BJ (cell line): ENCODE measurements around the gene RIMBP2. TPM values are rescaled to one million over a fixed set of nuclear protein-coding genes. Genes with fewer than 3 reads are reported as not detected.

Source experiments
- CTCF ChIA-PET: fragments of 350-600 bp; formaldehyde crosslinking; extraction: SDS; loops from one replicate; lab custom pipeline; 2021; ENCODE audit warnings: antibody characterized with exemption, inconsistent platforms; lab: Yijun Ruan, JAX
- POLR2A ChIA-PET: fragments of 300-600 bp; sonication (Branson Sonifier 250); formaldehyde crosslinking; extraction: SDS; loops from one replicate; lab custom pipeline; 2021; ENCODE audit warnings: antibody characterized with exemption; lab: Charles Lee
- DNase-seq: peaks from one replicate; pipeline ENCODE4 v3.0.0-alpha.2; 2011; ENCODE audit warnings: low read depth
- H3K27me3 ChIP-seq: 2 replicates; pipeline ENCODE4 v1.6.0; 2011; ENCODE audit warnings: low read length; ENCODE audit not compliant: control insufficient read depth, insufficient read depth
- H3K36me3 ChIP-seq: 2 replicates; pipeline ENCODE4 v1.5.1; 2011; ENCODE audit warnings: low read length; ENCODE audit not compliant: control insufficient read depth, insufficient read depth
- H3K4me3 ChIP-seq: 2 replicates; pipeline ENCODE4 v1.5.1; 2011; ENCODE audit warnings: low read depth, mild to moderate bottlenecking, control low read depth, low read length
- polyA plus RNA-seq: library from polyadenylated mRNA; depleted of rRNA; stranded (reverse); fragments of >200 nt; gene quantifications from 2 replicates; pipeline ENCODE4 v1.2.3, GENCODE V29; 2011
- TF ChIP-seq, protein P1 (sequence below): IDR thresholded peaks from 2 replicates; pipeline ENCODE4 v1.5.1; 2011; ENCODE audit warnings: low read depth, mild to moderate bottlenecking, control low read depth, inconsistent platforms, low read length, moderate library complexity; ENCODE audit not compliant: insufficient read depth

RIMBP2 gene
- polyA plus RNA-seq, 1 experiment: 0.05 TPM

DNA sequence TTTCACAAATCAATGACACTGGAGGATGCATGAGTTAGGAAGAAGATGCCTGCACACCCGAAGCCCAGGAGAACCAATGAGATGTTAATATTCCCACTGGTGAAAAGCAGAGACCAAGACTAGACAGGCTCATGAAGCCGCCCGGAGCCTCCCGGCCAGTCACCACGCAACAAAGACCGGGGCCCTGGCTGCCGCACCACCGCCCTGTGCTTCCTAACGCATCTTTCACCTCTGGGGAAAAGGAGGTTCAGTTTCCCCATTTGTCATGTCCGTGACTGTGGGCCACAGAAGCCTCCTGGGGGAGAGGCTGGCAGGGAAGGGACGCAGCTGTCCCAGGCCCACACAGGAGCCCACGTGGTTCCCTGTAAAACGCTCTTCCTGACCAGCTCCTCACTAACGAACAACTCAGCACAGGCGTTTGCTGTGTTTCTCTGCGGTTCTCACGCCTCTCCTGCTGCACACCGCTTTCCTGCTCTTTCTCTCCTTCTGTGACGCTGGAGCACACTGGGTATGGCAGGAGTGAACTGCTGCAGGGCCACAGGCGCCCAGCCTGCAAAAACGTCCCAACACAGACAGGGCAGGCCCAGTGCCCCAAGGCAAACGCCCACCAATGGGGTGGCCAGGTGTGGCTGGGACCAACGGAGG, 10.8 kb downstream of the RIMBP2 start:
- no peaks in the 10 kb centered on the region for H3K36me3 ChIP-seq
- no peak overlapping the region for H3K4me3 ChIP-seq
- DNase-seq: no peak
- ChIA-PET POLR2A (no interaction called here), CTCF (no interaction called here)
- TF ChIP-seq, protein P1, sequence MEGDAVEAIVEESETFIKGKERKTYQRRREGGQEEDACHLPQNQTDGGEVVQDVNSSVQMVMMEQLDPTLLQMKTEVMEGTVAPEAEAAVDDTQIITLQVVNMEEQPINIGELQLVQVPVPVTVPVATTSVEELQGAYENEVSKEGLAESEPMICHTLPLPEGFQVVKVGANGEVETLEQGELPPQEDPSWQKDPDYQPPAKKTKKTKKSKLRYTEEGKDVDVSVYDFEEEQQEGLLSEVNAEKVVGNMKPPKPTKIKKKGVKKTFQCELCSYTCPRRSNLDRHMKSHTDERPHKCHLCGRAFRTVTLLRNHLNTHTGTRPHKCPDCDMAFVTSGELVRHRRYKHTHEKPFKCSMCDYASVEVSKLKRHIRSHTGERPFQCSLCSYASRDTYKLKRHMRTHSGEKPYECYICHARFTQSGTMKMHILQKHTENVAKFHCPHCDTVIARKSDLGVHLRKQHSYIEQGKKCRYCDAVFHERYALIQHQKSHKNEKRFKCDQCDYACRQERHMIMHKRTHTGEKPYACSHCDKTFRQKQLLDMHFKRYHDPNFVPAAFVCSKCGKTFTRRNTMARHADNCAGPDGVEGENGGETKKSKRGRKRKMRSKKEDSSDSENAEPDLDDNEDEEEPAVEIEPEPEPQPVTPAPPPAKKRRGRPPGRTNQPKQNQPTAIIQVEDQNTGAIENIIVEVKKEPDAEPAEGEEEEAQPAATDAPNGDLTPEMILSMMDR: no peak
- no peaks in the 10 kb centered on the region for H3K27me3 ChIP-seq

DNA sequence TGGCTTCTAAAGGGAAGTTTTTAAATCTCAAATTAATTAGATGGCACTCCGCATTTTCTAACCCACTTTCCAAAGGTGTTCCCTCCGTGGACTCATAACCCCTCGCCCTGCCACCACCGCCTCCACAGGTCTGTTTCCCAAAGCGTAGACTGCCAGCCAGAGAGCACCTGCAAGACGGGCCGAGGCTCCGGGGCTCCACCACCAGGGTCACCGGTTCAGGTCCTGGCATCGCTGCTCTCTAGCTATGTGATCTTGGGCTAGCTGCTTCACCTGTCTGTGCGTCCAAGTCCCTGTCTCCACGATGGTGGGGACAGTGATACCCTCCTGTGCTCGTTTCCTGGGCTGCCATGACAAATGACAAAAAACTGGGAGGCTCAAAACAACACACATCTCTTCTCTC, 11.5 kb downstream of the RIMBP2 start:
- POLR2A ChIA-PET: no interaction called here
- no peak for DNase-seq
- TF ChIP-seq, protein P1: no peak
- CTCF ChIA-PET: no interaction called here
- Histone ChIP-seq H3K4me3 (no peak overlapping the region), H3K36me3 (no peaks in the 10 kb centered on the region), H3K27me3 (no peaks in the 10 kb centered on the region)

DNA sequence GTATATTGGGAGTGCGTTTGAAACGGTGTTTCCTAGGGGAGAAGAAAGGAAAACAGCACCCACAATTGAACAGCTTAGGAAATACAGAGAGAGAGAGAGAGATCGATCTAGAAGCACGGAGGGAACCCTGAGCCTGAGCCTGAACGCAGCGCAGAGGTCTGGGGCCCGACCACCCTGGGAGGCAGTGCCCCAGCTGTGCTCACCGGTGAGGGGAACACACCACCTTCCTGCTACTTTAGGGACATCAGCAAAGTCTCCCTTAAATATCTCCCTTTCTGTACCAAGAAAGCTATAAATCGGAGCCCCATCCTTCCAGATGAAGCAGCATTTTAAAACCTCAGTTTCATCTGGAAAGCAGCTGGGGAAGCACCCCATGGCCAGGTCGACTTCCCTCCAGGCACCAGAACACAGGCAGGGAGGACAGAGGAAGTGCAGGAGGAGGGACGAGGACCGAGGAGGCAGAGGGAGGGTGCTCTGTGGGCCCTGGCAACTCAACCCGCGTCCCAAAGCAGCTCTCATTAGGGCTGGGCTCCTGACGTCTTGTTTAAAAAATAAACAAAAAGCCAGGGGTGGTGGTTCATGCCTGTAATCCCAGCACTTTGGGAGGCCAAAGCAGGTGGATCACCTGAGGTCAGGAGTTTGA, 12.2 kb downstream of the RIMBP2 start:
- TF ChIP-seq, protein P1: no peak
- ChIA-PET CTCF (no interaction called here), POLR2A (no interaction called here)
- Histone ChIP-seq H3K27me3 (no peaks in the 10 kb centered on the region), H3K36me3 (no peaks in the 10 kb centered on the region), H3K4me3 (no peak overlapping the region)
- no peak for DNase-seq

DNA sequence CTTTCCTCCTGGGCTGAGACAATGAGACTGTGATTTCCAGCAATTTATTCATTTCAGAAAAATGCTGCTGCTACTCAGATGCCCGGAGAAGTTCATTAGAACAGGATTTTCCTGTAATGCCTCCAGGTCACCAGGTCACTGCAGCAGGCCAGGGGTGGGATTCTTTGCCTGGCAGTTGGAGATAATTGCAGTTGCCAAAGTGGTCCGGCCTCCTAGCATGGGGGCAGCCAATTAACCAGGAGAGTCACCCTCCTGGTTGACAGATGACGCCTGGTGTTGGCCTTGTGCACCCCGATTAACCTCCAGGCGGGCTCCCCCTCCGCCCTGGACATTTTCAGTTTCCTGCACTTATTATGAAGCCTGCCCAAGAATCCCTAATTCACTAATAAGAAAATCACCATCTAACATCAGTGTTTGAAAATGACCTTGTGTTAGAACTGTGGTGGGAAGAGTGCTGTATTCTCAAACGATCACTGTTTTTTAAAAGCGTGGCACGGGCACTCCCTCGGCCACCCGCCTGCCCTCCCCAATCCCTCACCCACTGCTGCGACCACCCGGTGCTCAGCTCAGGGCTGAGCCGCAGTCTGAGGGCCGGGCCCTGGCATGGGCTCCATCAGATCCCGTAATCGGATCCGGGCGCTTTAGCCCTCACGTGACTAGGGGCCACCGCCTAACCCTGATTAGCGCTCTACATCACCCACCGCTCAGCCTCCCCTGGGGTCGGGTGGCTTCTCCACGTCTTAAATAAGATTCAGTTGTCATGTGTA, 12.9 kb downstream of the RIMBP2 start:
- no peaks in the 10 kb centered on the region for H3K27me3 ChIP-seq
- ChIA-PET CTCF (no interaction called here), POLR2A (no interaction called here)
- DNase-seq: no peak
- TF ChIP-seq, protein P1: no peak
- H3K36me3 ChIP-seq: no peaks in the 10 kb centered on the region
- H3K4me3 ChIP-seq: no peak overlapping the region

DNA sequence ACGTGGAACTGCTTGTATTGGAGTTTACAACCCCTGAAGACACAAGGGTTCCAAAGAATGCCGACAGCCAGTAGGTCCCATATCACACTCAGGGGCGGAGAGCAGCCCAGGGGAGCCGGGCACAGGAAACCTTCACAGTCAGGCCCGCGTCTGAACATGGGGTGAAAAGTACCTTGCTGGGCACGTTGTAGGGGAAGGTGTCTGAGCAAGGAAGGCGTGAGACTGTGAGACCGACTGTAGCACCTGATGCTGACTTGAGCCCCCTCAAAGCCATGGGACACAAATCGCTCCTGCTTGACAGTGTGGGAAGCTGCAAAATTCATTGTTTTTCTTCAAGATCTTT, 14.7 kb downstream of the RIMBP2 start:
- Histone ChIP-seq H3K36me3 (no peaks in the 10 kb centered on the region), H3K27me3 (no peaks in the 10 kb centered on the region), H3K4me3 (no peak overlapping the region)
- TF ChIP-seq, protein P1: no peak
- no peak for DNase-seq
- POLR2A ChIA-PET: no interaction called here
- CTCF ChIA-PET: no interaction called here
